Heart right ventricle (tissue), 16 donors: Measurements from ENCODE around the gene AJM1. TPM values are rescaled to one million over a fixed set of nuclear protein-coding genes. Genes with fewer than 3 reads are reported as not detected.

Experiments used
- ATAC-seq, 8 donors: fragments of 200-7000 bp; cut with Tn5 transposase; one replicate each; pipeline ENCODE4 v1.9.1; 2020; ENCODE audit warnings: mild to moderate bottlenecking in 8 of 8, moderate library complexity in 8 of 8, moderate number of reproducible peaks in 1 of 8
- DNase-seq, 2 donors: peaks; one replicate each; pipeline ENCODE4 v3.0.0-alpha.2; 2020
- H3K27ac ChIP-seq, 10 donors: fragments of 200-600 bp; sonication (generic) in 2 of 10; one replicate each; pipeline versions ENCODE4 v1.5.0 to v1.8.0; 2020 to 2022; ENCODE audit warnings: mild to moderate bottlenecking in 3 of 10
- H3K27me3 ChIP-seq, 7 donors: fragments of 200-600 bp; one replicate each; pipeline ENCODE4 v1.8.0; 2021 to 2022; ENCODE audit warnings: mild to moderate bottlenecking in 2 of 7
- H3K36me3 ChIP-seq, 9 donors: fragments of 200-600 bp; sonication (generic) in 1 of 9; one replicate each; pipeline versions ENCODE4 v1.5.0 to v1.8.0; 2020 to 2022; ENCODE audit warnings: mild to moderate bottlenecking in 2 of 9
- H3K4me1 ChIP-seq, 9 donors: fragments of 200-600 bp; sonication (generic) in 1 of 9; one replicate each; pipeline versions ENCODE4 v1.5.0 to v1.8.0; 2020 to 2022; ENCODE audit warnings: mild to moderate bottlenecking in 4 of 9
- H3K4me3 ChIP-seq, 10 donors: fragments of 200-600 bp; sonication (generic) in 2 of 10; one replicate each; pipeline versions ENCODE4 v1.5.0 to v1.8.0; 2020 to 2022; ENCODE audit warnings: mild to moderate bottlenecking in 7 of 10, moderate library complexity in 2 of 10
- H3K9me3 ChIP-seq, 11 donors: fragments of 200-600 bp in 10 of 11; sonication (generic) in 2 of 11; one replicate each; pipeline versions ENCODE4 v1.5.0 to v1.8.0; 2013 to 2022; ENCODE audit warnings: mild to moderate bottlenecking in 2 of 11, control low read depth in 1 of 11, moderate library complexity in 1 of 11
- CTCF ChIP-seq, 9 donors: fragments of 200-600 bp; sonication (generic) in 2 of 9; IDR thresholded peaks; one replicate each; pipeline versions ENCODE4 v1.5.0 to v1.8.0; 2021 to 2022; ENCODE audit warnings: antibody characterized with exemption in 9 of 9, mild to moderate bottlenecking in 5 of 9, moderate library complexity in 1 of 9
- WGBS, 2 donors: extraction: QIAGEN DNeasy Blood & Tissue Kit; methylation state at CpG; one replicate each; pipeline ENCODE4 v1.1.7; 2013; ENCODE audit warnings: inconsistent platforms in 1 of 2; 5-methylcytosine and 5-hydroxymethylcytosine counted together
- intact Hi-C, 10 donors: fragments of 100-400 bp; cut with DNase I; formaldehyde crosslinking; loops; one replicate each; pipeline versions ENCODE4 v1.11.1 to v1.14.2; 2022
- polyA plus RNA-seq, 2 donors: library from polyadenylated mRNA; stranded (reverse); fragments of 200-250 nt; gene quantifications; one replicate each; pipeline ENCODE4 v1.2.3, GENCODE V29; 2013
- total RNA-seq, 10 donors: library from RNA; stranded (reverse); fragmentation: NEBNext Ultra II Directional in 3 of 10; extraction: Animal tissue kit (Norgen Biotek cat#: 25700) in 3 of 10; gene quantifications; one replicate each; pipeline versions ENCODE4 v1.2.1 to v1.2.4, GENCODE V29; 2021 to 2023
- donor health status: Arrhythmogenic right ventricular cardiomyopathy.
- donor health status: ischemic (EF 13 %, LVEDD 7.1; RV severe dilation, severe dysfunction).
- donor health status: healthy with polysubstance abuse.
- donor health status: DM: no; HTN: yes; CAD: no.
- donor health status: DM: no; HTN: no; CAD: no.
- donor health status: ischemic (EF 25% LVEDD 6.9; RV normal size, moderate dysfunction).
- donor health status: ischemic (EF 25% LVEDD 5.7; RV mildly dilated, moderate dysfunction).
- donor health status: healthy.
- donor health status: DM: yes; HTN: yes; CAD: no.
- donor health status: Ischemic cardiomyopathy.
- donor health status: ischemic (EF 35%, LVEDD 5.7; RV mildly dilated, moderate dysfunction).
- donor health status: nonischemic (EF 11% LVEDD 7.7; RV severe dilation, severe dysfunction).
- donor health status: DM: yes; HTN: yes; CAD: no.
- donor health status: PGD.
- donor health status: ischemic (EF 29% LVEDD 5.4; RV normal size, mild dysfunction).
- donor health status: nonischemic (EF 23%, LVEDD 6.1; RV moderate dilation, normal function).

AJM1 gene
- total and polyA plus RNA-seq, 12 donors, result 3.4 to 8.3 (median 5.9) TPM

- H3K27ac ChIP-seq, result no peak overlapping the region
- no peak for TF ChIP-seq CTCF (IDR thresholded peaks at IDR 0.05)
- DNase-seq (peak in 1 of 2 donors; percentile 10), ATAC-seq (no peak)
- no peak overlapping the region for H3K4me3 ChIP-seq
- peaks cover 0 to 64% (median 11%) of the 10 kb centered on the region in 9 donors for H3K36me3 ChIP-seq
- H3K9me3 ChIP-seq, result no peaks in the 10 kb centered on the region
- peaks cover 10 to 31% (median 19%) of the 10 kb centered on the region in 9 donors for H3K4me1 ChIP-seq
- 85 to 86% methylated on average over 29 of the region's 29 CpGs for WGBS, 2 donors
- H3K27me3 ChIP-seq, result peaks cover 0 to 7% (median 6%) of the 10 kb centered on the region in 7 donors
- intact Hi-C loops, result no loop called here
Measured at GRCh38 chr9:136838314-136839228, 3.7 kb upstream of the AJM1 start.

DNA sequence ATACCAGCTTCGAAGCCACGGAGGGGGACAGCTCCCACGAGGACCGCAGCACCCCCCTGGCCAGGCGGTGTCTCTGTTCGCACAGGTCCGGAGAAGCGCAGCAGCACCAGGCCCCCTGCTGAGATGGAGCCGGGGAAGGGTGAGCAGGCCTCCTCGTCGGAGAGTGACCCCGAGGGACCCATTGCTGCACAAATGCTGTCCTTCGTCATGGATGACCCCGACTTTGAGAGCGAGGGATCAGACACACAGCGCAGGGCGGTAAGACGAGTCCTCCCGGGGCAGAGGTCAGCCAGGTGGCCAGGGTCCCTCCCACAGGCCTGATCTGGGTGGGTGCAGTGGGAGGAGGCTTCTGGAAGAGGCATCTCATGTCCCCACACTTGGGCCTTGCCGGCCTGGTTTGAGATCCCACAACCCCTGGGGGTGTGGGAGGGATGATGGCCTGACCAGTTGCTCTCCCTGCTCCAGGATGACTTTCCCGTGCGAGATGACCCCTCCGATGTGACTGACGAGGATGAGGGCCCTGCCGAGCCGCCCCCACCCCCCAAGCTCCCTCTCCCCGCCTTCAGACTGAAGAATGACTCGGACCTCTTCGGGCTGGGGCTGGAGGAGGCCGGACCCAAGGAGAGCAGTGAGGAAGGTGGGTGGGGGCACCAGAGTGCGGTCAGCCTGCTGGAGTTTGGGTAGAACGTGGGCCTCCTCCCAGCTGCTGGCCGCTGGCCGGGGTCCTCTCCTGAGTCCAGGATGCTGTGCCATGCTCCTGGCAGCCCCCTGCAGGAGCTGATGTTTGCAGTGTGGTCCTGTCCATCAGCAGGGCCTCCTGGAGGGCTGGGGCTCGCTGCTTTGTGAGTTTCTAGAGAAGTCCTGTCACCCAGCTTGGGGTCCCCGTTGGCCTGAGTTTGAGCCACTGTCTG, 2.8 kb upstream of the AJM1 start:
- intact Hi-C loops, result loop anchor here in 5 of 10 donors (5.0 to 10.0 kb wide), 4 partner anchors 32 to 185 kb away; partner anchors contain the start of genes RABL6 (in 2 of the 5), ABCA2 (in 1 of the 5), CCDC183 (in 1 of the 5) and FBXW5 (in 1 of the 5)
- ATAC-seq (no peak), DNase-seq (peak in 1 of 2 donors; percentile 10)
- WGBS, 2 donors, result 84 to 87% methylated on average over 36 of the region's 36 CpGs
- Histone ChIP-seq H3K9me3 (no peaks in the 10 kb centered on the region), H3K4me3 (no peak overlapping the region), H3K27me3 (peaks cover 0 to 16% (median 13%) of the 10 kb centered on the region in 7 donors), H3K36me3 (peaks cover 0 to 57% (median 11%) of the 10 kb centered on the region in 9 donors), H3K27ac (no peak overlapping the region), H3K4me1 (peaks cover 17 to 39% (median 27%) of the 10 kb centered on the region in 9 donors)
- no peak for TF ChIP-seq CTCF (IDR thresholded peaks at IDR 0.05)

- H3K9me3 ChIP-seq, result no peaks in the 10 kb centered on the region
- peaks cover 0 to 22% (median 18%) of the 10 kb centered on the region in 7 donors for H3K27me3 ChIP-seq
- ATAC-seq, result no peak
- intact Hi-C loops, result loop anchor here in 5 of 10 donors (5.0 to 10.0 kb wide), 4 partner anchors 33 to 184 kb away; partner anchors contain the start of genes RABL6 (in 2 of the 5), ABCA2 (in 1 of the 5), CCDC183 (in 1 of the 5) and FBXW5 (in 1 of the 5)
- 77 to 78% methylated on average over 32 of the region's 32 CpGs for WGBS, 2 donors
- no peak for TF ChIP-seq CTCF (IDR thresholded peaks at IDR 0.05)
- H3K27ac ChIP-seq, result no peak overlapping the region
- no peak for DNase-seq
- peaks cover 0 to 53% (median 11%) of the 10 kb centered on the region in 9 donors for H3K36me3 ChIP-seq
- H3K4me3 ChIP-seq, result no peak overlapping the region
- H3K4me1 ChIP-seq, result peaks cover 17 to 39% (median 30%) of the 10 kb centered on the region in 9 donors
Measured at GRCh38 chr9:136840140-136840876, 2.0 kb upstream of the AJM1 start.
